ENCODE data around the gene C1orf116.

Gene C1orf116

GRCh38 chr1:207034208-207034607 lies 1.7 kb upstream of the C1orf116 start:
- no peak for FAIRE-seq

DNA sequence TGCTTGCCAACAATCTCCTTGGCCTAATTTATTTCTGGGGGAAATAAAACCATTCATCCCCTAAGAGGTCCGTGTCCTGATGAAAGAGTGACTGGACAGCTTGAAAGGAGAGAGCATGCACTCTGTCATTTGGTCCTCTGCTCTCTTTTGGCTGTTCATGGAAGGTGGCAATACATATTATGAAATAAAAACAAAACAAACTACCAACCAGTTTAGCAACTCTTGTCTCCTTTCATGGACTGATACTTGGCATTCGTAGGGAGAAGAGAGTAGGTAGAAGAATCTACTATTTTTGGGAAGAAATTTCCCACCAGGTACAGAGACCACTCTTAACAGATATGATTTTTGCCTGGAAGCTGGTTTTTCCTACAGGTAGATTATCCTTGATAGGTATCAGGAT lies 746 bp upstream of the C1orf116 start:
- no peak for FAIRE-seq

DNA sequence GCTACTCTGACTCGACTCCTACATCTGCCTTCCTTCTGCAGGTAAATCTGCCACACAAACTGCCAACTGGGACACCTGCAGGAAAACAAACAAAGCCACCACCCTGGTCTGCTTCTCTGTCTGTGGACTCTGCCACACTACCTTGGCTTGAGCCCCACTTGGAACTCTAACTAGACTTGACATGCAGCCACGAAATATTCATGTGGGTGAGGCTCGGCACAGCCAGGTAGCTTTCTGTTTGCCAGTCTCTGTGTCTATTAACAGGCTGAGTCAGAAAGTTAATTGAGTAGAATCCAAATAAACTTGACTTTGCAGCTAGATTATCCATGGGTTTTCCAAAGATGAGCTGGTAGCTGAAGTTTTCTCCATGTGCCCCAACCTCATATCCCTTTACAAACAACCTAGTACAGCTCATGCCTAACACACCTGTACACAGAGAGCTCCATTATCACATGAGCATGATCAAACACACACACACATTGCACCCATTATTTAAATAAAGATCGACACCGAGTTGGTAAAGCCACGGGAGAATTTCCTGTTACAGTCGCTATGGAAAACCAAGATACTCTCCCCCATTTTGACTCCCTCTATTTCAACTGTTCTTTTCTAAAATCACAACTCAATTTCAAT lies 808 bp downstream of the C1orf116 start:
- FAIRE-seq = no peak

DNA sequence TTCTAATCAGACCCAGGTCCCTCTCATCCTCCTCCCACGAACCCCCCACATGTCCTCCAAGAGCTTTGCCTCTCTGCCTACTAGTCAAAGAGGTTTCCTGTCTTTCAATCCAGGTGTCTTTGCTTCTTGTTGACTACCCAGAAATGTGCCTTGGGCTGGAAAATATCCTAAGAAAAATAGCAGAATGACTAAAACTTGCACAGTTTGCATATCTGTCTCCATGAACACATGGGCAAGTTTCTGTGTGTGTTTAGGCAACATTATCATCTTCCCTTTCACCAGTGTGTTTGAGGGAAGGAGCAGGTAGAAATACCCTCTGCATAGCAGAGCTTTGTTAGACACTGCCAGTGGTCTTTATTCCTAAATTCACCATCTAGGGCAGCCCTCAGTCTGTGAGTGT lies 1.5 kb downstream of the C1orf116 start:
- no peak for FAIRE-seq

GRCh38 chr1:207030522-207031009 lies 2.0 kb downstream of the C1orf116 start:
- FAIRE-seq = no peak

DNA sequence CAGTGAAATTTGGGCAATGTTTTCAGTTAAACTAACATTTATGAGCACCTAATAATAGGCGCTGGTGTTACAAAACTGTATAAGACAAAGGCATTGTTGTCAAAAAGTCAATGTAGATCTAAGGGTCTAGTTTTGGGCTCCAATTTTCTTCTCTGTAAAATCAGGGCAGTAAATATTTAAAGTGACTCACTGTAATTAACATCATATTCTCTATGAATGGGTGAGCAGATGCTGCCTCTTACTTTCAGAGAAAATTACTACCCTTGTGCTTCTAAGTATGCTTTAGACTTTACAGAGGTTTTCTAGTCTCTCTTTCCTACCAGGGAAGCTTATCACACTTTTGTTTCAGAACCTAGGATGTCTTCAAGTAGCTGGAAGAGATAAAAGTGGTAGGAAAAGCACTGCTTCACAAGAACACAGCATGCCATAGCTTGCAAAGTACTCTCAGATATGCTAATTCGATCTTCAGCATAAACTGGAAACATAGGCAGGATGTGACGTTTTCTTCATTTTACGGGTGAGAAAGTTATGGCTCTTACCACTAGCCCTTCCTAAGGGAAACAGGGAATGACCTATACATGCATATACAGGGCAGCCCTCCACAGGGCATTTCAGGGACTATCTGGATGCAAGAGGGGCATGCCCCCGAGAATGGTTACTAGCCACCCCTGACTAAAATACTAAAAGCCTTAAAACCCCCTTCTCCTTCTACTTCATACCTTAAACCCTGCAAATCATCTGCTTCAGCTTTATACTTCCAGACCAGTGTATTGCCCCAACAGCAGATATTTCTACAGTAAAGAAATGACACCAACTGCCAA lies 2.6 kb downstream of the C1orf116 start:
- FAIRE-seq = no peak

DNA sequence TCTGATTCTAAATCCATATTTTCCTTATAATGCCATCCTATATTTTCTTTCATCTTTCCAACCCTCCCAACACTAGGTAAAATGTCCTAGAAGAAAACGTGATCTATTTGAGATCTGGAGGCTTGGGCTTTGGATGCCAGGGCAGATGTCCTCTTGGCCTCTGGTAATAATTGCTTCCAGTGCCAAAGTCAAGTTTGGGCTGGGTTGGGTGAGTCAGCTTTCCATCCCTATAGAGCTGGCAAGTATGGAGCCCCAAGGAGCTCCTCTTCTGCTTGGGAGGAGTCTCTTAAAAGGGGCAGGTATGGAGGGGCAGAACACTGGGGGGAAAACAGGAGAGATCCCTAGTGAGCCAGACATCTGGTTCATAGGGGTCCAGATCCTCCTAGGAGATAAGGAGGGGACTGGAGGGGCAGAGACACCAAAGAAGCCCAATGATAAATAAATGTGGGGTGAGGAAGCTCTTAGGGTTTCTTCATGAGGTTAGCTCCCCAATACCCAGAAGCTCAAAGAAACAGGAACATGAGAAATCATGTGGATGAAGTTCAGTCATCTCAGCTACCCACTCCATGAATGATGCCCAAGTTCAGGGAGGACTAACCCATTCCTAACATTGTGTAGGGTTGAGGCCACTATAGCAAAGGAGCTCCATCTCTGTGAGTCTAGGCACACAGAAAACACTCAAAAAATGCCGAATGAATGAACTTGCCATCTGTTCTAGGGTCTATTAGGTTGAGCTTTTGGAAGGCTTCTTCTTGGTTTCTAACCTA lies 3.5 kb downstream of the C1orf116 start:
- no peak for FAIRE-seq

- no peak for FAIRE-seq
Measured at GRCh38 chr1:207027921-207028320, 4.6 kb downstream of the C1orf116 start.

DNA sequence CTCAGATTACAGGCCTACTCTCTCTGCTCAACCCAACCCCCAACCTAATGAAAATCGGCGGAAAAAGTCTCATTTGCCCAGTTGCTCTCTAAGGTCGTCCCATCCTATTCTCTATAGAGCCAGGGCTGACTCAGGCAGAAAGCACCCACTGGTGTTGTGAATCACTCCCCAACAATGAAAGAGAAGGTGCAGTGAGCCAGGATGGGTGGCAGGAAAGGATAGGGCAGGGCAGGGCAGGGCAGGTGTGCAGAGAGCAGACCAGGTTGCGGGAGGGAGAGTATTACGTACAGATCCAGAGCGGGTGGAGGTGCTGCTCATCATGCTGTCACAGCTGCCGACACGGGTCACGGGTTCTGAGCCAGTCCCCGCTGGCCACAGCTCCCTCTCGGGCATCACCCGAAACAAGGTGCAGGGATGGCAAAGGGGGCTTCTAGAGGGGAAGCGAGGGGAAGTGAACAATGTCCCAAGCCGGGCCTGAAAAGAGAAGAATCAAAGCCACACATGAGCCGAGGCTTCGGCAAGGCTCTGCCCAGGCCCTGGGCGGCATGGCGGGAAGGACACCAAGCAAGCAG lies 5.3 kb downstream of the C1orf116 start:
- FAIRE-seq = no peak

DNA sequence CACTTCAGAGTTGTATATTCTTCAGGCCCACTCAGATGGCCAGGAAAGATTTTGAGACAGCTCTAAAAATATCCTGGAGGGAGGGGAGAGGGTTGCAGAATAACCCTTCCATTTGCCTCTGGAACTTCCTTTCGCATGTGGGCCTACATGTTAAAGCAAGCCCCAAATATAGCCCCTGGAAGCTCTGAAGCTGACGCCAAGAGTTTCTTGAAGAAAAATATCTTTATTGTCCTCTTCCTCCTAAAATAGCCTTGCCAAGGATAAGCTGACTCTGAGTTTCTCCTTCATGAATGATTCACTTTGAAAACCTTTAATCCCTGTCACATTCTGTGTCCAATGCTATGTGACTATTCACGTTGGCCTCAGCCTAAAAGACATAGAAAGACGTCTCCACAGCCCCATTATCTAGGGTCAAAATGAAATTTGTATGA lies 6.4 kb downstream of the C1orf116 start:
- no peak for FAIRE-seq

DNA sequence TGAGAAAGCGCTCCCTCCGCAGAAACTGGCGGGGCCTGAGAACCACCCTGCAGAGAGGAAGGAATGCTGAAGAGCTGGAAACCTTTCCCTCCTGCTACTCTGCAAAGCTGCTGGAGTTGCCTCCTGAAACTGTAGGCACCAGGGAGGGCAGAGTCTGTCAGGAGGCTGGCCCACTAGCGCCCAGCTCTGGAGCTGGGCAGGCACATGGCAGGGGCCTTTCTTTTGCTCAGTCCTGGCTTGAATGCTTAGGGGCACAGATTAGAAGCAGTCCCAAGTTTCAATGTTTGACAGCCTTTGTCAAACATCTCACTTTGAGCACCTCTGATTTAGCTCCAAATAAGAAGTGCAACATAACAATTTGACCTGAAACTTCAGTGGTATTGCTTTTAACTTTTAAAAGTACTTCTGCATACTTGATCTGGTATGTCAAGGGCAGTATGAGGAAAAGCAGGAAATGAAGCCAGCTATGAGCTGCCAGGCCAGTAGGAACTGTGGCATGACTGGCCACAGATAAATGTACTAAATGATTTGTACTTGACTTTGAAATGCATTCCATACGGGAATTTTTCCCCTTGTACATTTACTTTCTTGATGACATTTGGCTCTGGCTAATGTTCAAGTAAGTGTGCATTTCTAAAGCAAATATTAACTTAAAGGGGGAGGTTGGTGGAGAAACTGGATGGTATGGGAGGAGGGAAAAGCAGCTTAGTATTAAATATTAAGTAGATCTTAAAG lies 7.2 kb downstream of the C1orf116 start:
- no peak for FAIRE-seq

DNA sequence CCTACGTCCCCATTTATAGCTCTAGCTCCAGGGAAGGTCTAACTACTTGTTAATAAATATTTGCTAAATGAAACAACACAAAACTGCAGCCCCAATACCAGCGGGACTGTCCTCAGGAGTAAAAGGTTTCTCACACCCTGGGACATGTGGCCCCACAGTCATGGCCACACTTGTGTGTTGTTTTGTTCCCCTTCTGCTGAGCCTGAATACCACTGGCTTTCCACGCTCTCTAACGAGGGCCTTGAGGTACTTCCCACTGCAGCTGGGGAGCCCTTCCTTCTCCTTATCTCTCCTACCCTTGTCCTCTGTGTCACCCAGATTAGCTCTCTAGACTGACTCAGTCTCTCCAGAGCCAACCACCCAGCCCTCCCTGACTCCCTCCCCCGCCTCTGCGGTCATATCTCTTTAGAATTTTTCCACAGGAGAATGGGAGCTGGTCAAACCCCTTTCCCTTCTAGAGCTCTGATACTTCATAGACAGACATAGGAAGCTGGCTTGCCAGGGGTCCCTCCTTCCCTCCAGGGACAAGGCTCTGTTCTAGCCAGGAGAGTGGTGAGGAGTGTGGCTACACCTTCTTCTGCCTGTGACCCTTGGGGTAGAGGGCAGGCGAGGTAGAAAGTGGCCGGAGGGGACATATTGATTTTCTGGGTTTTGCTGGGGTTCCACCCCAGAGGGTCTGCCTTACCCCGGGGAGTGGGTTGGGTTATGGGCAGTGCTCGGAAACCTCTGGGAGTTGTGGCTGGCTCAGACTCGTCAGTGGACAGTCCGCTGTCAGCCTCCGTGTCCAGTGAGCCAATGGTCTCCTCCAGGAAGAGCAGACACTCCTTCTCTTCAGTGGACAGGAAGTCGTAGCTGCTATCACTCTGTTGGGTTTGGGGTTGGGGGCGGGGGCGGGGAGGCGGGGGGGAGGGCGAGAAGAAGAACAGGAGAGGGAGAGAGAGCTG lies 8.1 kb downstream of the C1orf116 start:
- FAIRE-seq = no peak

- no peak for FAIRE-seq
Measured at GRCh38 chr1:207022996-207023679, 9.4 kb downstream of the C1orf116 start.

GRCh38 chr1:207021876-207022596 lies 10.5 kb downstream of the C1orf116 start:
- no peak for FAIRE-seq

GRCh38 chr1:207021139-207021861 lies 11.3 kb downstream of the C1orf116 start:
- FAIRE-seq = no peak

GRCh38 chr1:207020709-207021107 lies 11.8 kb downstream of the C1orf116 start:
- FAIRE-seq = no peak

- no peak for FAIRE-seq
Measured at GRCh38 chr1:207020065-207020708, 12.4 kb downstream of the C1orf116 start.

- no peak for FAIRE-seq
Measured at GRCh38 chr1:207019661-207020060, 12.9 kb downstream of the C1orf116 start.

GRCh38 chr1:207019161-207019560 lies 13.4 kb downstream of the C1orf116 start:
- no peak for FAIRE-seq
